HUES48 (cell line): ENCODE results near the gene COMMD4.

Experiments used
- H3K27ac ChIP-seq: one replicate; pipeline ENCODE4 v1.7.0; 2013; ENCODE audit warnings: low read depth, low read length, inconsistent platforms
- H3K27me3 ChIP-seq: 2 replicates; pipeline ENCODE4 v1.6.1; 2013; ENCODE audit warnings: mild to moderate bottlenecking, low read length; ENCODE audit not compliant: control insufficient read depth, insufficient read depth
- H3K36me3 ChIP-seq: 2 replicates; pipeline ENCODE4 v1.6.1; 2013; ENCODE audit warnings: low read length; ENCODE audit not compliant: control insufficient read depth, insufficient read depth
- H3K4me1 ChIP-seq: 2 replicates; pipeline ENCODE4 v1.6.1; 2013; ENCODE audit warnings: mild to moderate bottlenecking, low read length; ENCODE audit not compliant: control insufficient read depth, insufficient read depth
- H3K4me3 ChIP-seq: 2 replicates; pipeline ENCODE4 v1.5.1; 2013; ENCODE audit warnings: mild to moderate bottlenecking, low read depth, low read length
- H3K9ac ChIP-seq: 2 replicates; pipeline ENCODE4 v1.6.1; 2013; ENCODE audit warnings: mild to moderate bottlenecking, low read depth, low read length, moderate library complexity
- H3K9me3 ChIP-seq: 2 replicates; pipeline ENCODE4 v1.6.1; 2013; ENCODE audit warnings: low read length; ENCODE audit not compliant: control insufficient read depth, insufficient read depth

Gene COMMD4

DNA sequence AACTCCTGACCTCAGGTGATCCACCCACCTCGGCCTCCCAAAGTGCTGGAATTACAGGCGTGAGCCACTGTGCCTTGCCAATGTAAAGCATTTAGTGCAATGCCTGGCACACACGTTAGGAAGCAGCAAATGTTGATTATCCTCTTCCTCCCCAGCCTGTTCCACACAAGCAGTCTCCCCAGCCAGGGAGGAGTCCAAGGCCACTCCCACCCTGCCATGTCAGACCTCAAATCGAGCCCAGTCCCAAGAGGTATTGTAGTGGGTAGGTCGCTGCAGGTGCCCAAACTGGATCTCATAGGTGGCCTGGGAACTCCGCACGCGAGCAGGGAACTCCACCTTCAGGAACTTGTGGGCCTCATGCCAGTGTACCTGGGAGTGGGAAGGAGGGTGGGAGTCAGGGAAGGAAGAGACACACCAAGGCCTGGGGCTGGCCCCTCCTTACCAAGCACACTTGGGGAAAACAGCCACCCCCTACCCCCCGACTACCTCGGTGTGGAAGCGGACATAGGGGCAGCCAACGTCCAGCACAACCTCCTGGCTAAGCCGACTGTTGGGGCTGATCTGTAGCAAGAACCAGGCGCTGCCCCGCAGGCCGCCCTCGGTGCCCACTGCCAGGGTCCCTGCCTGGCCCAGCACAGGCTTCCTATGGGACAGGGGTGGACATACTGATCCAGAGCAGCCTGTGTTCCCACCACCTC, 22.3 kb downstream of the COMMD4 start:
- Histone ChIP-seq H3K4me3 (no peak overlapping the region), H3K27me3 (no peaks in the 10 kb centered on the region), H3K27ac (no peak overlapping the region), H3K36me3 (peaks cover 40% of the 10 kb centered on the region), H3K9ac (no peak overlapping the region), H3K9me3 (no peaks in the 10 kb centered on the region), H3K4me1 (no peaks in the 10 kb centered on the region)

DNA sequence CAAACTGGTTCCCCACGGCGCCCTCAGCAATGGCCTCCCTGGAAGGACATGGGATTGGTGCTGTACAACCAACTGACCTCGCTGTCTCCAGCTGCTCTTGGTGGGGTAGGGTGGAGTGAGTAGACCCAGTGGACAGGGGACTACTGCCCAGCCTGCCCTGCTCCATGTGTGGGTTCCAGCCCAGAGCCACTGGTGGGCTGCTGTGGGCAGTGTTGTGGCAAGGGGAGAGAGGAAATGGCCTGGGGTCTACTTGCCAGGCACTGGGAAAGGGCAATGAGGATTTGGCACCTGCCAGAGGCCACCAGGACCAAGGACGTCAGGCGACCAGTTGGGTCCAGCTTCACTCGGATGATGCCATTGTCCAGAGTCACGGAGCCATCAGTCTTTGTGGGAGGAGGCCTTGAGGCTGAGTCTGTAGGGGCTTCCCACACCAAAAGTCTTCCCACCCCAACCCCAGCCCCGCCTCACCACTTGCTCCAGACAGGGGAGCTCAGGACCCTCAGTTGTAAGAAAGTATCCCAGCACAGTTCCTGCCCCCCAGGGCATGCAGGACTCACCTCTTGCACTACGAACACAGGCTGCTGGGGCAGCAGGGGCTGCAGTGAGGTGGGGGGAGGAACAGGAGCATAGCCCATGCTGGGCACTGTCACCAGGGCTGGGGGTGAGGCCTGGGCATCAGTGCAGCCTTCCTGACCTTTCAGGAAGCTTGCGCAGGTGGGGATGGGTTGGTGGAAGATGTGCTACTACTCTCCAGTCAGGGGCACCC, 23.1 kb downstream of the COMMD4 start:
- peaks cover 44% of the 10 kb centered on the region for H3K36me3 ChIP-seq
- no peak overlapping the region for H3K4me3 ChIP-seq
- no peaks in the 10 kb centered on the region for H3K9me3 ChIP-seq
- no peaks in the 10 kb centered on the region for H3K4me1 ChIP-seq
- H3K9ac ChIP-seq: no peak overlapping the region
- H3K27ac ChIP-seq: no peak overlapping the region
- H3K27me3 ChIP-seq: no peaks in the 10 kb centered on the region

DNA sequence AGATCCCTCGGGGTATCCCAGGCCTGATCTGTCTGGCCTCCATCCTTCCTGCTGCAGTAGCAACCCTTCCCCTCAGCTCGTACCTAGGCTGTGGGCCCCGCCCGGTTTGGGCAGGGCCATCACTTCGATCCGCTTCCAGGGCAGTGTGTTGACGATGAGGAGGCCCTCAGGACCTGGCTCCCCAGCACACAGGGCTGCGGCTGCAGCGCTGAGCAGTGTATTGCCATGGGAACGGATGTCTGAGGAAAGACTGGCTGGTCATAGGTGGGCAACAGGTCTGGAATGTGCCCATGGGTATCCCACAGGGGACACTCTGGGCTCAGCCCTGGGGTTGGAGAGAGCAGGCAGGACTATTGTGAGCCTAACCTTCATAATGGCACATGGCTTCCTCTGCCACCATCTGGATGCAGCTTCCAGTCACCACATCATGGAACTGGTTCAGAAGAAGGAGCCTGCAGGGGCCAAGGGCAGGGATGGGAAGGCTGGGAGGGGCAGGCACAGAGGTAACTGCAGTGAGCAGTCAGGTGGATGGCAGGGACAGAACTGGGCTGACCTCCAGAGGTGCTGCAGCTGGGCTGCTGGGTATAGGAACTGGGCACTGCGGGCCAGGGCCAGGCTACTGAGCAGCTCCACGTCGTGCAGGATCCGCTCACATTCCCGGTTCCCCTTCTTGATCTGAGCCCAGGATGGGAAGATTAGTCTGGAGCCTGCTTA, 23.8 kb downstream of the COMMD4 start:
- Histone ChIP-seq H3K27me3 (no peaks in the 10 kb centered on the region), H3K4me1 (no peaks in the 10 kb centered on the region), H3K27ac (no peak overlapping the region), H3K4me3 (no peak overlapping the region), H3K9ac (no peak overlapping the region), H3K36me3 (peaks cover 50% of the 10 kb centered on the region), H3K9me3 (no peaks in the 10 kb centered on the region)

DNA sequence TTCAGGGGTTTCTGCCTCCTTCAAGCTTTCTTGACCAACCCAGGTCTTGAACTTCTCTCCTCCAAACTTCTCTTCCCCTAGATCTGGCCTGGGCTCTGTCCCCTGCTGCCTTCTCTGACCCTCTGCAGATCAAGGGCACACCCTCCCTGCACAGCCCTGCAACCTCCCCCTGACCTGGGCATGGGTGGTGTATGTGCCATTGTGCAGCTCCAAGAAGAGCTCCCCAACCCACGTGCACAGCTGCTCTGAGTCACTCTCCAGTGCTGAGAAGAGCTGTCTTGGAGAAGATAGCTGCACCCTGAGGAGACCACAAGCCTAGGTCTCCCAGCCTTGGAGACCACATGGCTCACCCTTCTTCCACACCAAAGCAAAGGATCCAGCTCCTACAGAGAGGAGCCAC, 24.5 kb downstream of the COMMD4 start:
- no peaks in the 10 kb centered on the region for H3K9me3 ChIP-seq
- no peaks in the 10 kb centered on the region for H3K27me3 ChIP-seq
- H3K4me1 ChIP-seq: no peaks in the 10 kb centered on the region
- no peak overlapping the region for H3K27ac ChIP-seq
- peaks cover 55% of the 10 kb centered on the region for H3K36me3 ChIP-seq
- H3K9ac ChIP-seq: no peak overlapping the region
- no peak overlapping the region for H3K4me3 ChIP-seq

DNA sequence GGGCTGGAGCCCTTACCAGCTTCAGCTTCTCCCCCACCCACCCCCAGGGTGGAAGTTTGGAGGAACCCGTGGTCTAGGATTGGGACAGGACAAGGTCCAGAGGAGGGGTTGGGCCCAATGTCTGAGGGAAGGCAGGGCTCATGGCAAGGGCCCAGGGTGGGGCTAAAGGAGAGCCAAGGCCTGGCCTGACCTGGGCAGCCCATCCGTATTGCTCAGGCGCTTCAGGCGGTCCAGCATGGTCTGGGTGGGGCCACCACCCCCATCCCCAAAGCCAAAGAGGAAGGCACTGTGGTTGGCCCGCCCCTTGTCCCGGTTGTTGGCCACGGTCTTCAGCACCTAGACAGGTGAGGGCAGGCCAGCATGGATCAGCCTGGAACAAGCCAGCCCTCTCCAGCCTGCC, 25.0 kb downstream of the COMMD4 start:
- no peak overlapping the region for H3K4me3 ChIP-seq
- H3K27ac ChIP-seq: no peak overlapping the region
- H3K9me3 ChIP-seq: no peaks in the 10 kb centered on the region
- no peak overlapping the region for H3K9ac ChIP-seq
- peaks cover 59% of the 10 kb centered on the region for H3K36me3 ChIP-seq
- H3K27me3 ChIP-seq: no peaks in the 10 kb centered on the region
- H3K4me1 ChIP-seq: no peaks in the 10 kb centered on the region

DNA sequence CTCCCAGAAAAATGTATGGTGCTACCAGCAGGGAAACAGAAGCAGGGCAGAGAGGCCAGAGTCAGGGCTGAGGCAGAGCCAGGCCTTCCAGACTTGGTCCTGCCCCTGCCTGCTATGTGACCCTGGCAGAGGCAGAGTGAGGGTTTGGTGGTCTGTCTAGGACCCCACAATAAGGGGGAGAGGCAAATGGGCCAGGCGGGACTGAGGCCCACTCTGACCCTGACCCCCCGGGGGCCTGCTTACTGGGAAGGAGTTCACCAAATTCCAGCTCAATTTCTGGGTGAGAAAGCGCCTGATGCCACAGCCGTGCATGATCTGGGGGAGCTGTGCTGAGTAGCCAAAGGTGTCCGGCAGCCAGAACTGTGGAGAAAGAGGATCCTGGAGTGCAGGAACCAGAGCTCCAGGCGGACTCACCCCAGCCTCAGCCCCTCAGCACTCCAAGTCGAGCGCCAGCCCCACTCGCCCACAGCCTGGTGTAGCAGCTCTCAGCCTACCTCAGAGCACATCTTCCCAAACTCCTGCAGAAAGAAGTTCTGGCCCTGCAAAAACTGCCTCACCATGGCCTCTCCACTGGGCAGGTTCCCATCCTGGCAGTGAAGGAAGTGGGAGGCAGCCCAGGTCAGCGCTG, 25.6 kb downstream of the COMMD4 start:
- Histone ChIP-seq H3K9ac (no peak overlapping the region), H3K36me3 (peaks cover 63% of the 10 kb centered on the region), H3K27me3 (no peaks in the 10 kb centered on the region), H3K4me1 (no peaks in the 10 kb centered on the region), H3K4me3 (no peak overlapping the region), H3K27ac (no peak overlapping the region), H3K9me3 (no peaks in the 10 kb centered on the region)

DNA sequence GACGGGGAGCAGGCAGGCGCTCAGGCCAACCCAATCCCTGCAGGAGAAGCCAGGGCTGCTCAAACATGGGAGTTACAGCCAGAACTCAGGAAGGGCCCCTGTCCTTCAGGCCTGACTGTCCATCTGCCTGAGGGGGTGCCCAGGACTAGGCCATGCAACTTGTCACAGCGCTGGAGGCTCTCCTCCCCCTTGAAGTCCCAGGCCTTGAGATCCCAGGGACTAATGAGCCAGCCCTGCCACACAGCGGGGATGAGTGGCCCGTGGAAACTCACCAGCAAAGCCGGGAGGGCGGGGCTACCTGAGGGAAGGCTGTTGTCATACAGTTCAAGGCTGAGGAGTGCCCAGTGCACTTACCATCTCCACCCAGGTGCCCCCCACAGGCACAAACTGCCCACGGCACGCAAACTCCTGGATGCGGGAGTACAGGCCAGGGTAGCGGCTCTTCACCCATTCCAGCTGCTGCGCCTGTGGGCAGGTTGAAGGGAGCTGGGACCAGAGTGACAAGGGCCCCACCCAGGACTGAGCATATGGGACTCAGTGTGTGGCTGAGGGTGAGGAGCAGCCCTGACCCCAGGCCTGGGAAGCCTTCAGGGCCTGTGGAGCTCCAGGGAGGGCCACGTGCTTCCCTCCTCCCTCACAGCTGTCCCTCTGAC, 26.3 kb downstream of the COMMD4 start:
- H3K27ac ChIP-seq: no peak overlapping the region
- H3K9ac ChIP-seq: no peak overlapping the region
- H3K4me3 ChIP-seq: no peak overlapping the region
- H3K4me1 ChIP-seq: no peaks in the 10 kb centered on the region
- H3K9me3 ChIP-seq: no peaks in the 10 kb centered on the region
- peaks cover 65% of the 10 kb centered on the region for H3K36me3 ChIP-seq
- no peaks in the 10 kb centered on the region for H3K27me3 ChIP-seq

DNA sequence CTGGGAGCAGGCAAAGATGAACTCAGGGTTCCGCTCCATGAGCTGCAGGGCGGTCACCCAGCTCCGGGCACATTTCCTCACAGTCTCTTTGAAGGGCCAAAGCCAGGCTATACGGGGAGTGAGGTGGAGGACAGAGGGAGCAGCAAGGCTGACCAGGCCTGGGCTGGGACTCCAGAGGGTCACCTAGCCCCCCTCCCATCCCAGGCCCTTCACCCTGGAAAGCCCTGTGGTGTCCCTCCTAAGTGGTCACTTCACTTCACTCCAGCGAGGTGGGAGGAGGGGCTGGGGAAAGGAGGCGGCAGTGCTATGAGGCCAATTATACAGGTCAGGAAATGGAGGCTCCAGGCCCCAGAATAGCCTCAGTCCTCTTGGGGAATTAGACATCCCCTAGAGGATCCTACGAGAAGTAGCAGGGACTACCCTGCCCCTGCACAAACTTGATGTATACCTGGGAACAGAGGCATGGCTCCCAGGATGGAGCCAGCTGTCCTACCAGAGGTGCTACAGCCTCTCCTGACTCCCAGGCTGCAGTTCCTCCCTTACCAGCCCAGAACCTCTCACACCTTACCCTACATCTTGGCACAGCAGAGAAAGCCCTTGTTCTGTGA, 26.9 kb downstream of the COMMD4 start:
- peaks cover 68% of the 10 kb centered on the region for H3K36me3 ChIP-seq
- no peak overlapping the region for H3K4me3 ChIP-seq
- peaks cover 4% of the 10 kb centered on the region; the same call in 1 of the 2 replicates for H3K4me1 ChIP-seq
- H3K9ac ChIP-seq: no peak overlapping the region
- no peaks in the 10 kb centered on the region for H3K9me3 ChIP-seq
- H3K27ac ChIP-seq: no peak overlapping the region
- H3K27me3 ChIP-seq: no peaks in the 10 kb centered on the region

DNA sequence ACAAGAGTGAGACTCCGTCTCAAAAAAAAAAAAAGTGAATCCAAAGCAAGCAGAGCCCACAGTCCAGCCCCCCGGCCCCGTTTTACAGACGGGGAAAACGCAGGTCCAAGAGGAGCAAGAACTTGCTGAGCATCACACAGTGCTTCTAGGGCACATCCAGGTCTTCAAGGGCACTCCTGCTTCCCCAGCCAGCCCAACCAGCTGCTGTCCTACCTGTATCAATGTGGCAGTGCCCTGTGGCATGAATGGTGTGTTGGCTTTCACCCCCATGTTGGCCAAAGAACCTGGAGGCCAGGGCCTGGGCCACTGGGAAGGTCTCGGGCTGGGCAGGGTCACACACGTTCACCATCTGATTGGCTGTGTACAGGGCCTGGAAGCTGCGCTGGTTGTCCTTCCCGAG, 27.9 kb downstream of the COMMD4 start:
- H3K9ac ChIP-seq: no peak overlapping the region
- H3K27me3 ChIP-seq: no peaks in the 10 kb centered on the region
- H3K4me1 ChIP-seq: peaks cover 4% of the 10 kb centered on the region; the same call in 1 of the 2 replicates
- H3K27ac ChIP-seq: no peak overlapping the region
- no peak overlapping the region for H3K4me3 ChIP-seq
- no peaks in the 10 kb centered on the region for H3K9me3 ChIP-seq
- peaks cover 58% of the 10 kb centered on the region for H3K36me3 ChIP-seq

DNA sequence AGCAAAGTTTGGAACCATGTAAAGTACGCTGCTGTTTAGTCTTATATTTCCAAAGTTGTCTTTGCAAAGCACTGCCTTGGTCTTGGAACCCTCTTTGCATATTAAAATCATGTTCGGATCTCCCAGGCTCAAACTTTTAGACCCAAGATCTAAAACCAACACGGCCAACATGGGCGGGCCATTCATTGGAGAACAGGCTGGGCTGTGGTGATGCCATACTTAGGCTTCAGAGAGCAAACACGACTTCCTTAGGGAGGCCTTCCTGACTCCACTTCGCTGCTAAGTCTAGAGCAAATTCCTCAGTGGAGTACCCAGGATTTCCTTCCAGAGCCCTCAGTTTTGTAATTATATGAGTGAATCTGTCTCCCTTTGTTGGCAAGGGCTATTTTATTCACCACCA, 29.0 kb downstream of the COMMD4 start:
- H3K36me3 ChIP-seq: peaks cover 50% of the 10 kb centered on the region
- no peak overlapping the region for H3K9ac ChIP-seq
- H3K4me1 ChIP-seq: peaks cover 9% of the 10 kb centered on the region; the same call in 1 of the 2 replicates
- no peak overlapping the region for H3K27ac ChIP-seq
- no peak overlapping the region for H3K4me3 ChIP-seq
- H3K27me3 ChIP-seq: no peaks in the 10 kb centered on the region
- no peaks in the 10 kb centered on the region for H3K9me3 ChIP-seq
